Mucosa of rectum (tissue), 2 donors: ENCODE data around the gene IFIT3.
"Not testable (repeated sequence)": the region's sequence is repeated elsewhere in the genome, so short reads cannot be mapped to it uniquely, and the experiment has no call there.

ENCODE experiments used
- H3K27ac ChIP-seq, 2 donors: one replicate each; pipeline ENCODE4 v1.7.0; 2013; ENCODE audit warnings: inconsistent platforms in 2 of 2, low read depth in 2 of 2, low read length in 2 of 2
- H3K27me3 ChIP-seq, 2 donors: one replicate each; pipeline ENCODE4 v1.7.0; 2013; ENCODE audit warnings: low read length in 2 of 2; ENCODE audit not compliant: control insufficient read depth in 2 of 2, insufficient read depth in 2 of 2
- H3K36me3 ChIP-seq, 2 donors: one replicate each; pipeline ENCODE4 v1.7.0; 2013; ENCODE audit warnings: low read length in 2 of 2; ENCODE audit not compliant: control insufficient read depth in 2 of 2, insufficient read depth in 2 of 2
- H3K4me1 ChIP-seq, 2 donors: one replicate each; pipeline ENCODE4 v1.7.0; 2013; ENCODE audit warnings: low read length in 2 of 2, mild to moderate bottlenecking in 1 of 2; ENCODE audit not compliant: control insufficient read depth in 2 of 2, insufficient read depth in 2 of 2
- H3K4me3 ChIP-seq, 2 donors: one replicate each; pipeline ENCODE4 v1.7.0; 2013; ENCODE audit warnings: low read length in 2 of 2
- H3K9ac ChIP-seq, 2 donors: one replicate each; pipeline ENCODE4 v1.7.0; 2013; ENCODE audit warnings: low read length in 2 of 2, low read depth in 1 of 2, mild to moderate bottlenecking in 1 of 2
- H3K9me3 ChIP-seq, 2 donors: one replicate each; pipeline ENCODE4 v1.7.0; 2013; ENCODE audit warnings: low read length in 2 of 2; ENCODE audit not compliant: control insufficient read depth in 2 of 2
- donor health status: healthy.
- donor health status: Normal muscosa, but diverticular disease.

Gene IFIT3

GRCh38 chr10:89285303-89285702 is 42.5 kb upstream of the IFIT3 start:
- H3K27me3 ChIP-seq, H3K27ac ChIP-seq: not testable (repeated sequence)

DNA sequence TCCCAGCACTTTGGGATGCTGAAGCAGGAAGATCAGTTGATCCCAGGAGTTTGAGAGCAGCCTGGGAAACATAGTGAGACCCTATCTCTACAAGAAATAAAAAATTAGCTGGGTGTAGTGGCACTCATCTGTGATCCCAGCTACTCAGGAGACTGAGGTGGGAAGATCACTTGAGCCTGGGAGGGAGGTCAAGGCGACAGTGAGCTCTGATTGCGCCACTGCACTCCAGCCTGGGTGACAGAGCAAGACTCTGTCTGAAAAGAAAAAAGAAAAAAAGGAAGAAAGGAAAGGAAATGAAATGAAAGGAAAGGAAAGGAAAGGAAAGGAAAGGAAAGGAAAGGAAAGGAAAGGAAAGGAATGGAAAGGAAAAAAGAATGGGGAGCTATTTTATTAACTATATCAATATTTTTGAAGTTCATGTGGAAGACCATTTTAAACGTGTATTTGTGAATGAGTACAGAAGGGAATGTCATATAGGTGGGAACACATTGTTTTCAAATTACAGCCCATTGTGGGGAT is 33.0 kb upstream of the IFIT3 start:
- no peaks in the 10 kb centered on the region for H3K36me3 ChIP-seq
- H3K27ac ChIP-seq, result no peak overlapping the region
- no peak overlapping the region for H3K9ac ChIP-seq
- H3K4me3 ChIP-seq, result no peak overlapping the region
- H3K27me3 ChIP-seq, result no peaks in the 10 kb centered on the region
- no peaks in the 10 kb centered on the region for H3K9me3 ChIP-seq
- H3K4me1 ChIP-seq, result peaks cover 0 to 4% of the 10 kb centered on the region in 2 donors

More at GRCh38 chr10:89285303-89285702, 42.5 kb upstream of the IFIT3 start:
- not testable (repeated sequence) for H3K4me3 ChIP-seq, H3K9me3 ChIP-seq, H3K4me1 ChIP-seq, H3K9ac ChIP-seq, H3K36me3 ChIP-seq

DNA sequence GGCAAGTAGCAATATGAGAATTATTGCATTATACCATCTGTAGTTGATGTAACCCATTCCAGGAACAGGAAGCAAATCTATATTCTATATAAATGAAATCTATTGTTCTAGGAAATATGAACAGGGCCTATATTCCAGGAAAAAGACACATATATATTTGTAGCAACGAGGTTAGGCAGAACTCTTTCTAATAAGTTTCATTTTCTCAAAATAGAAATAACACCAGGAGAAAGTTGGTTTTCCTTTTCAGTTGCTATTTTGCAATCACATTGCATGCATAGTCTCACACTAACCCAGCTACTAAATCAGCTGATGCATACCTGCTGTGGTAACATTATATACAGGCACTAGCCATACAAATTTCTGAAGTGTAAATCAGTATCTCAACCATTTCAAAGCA is 32.2 kb upstream of the IFIT3 start:
- no peak overlapping the region for H3K4me3 ChIP-seq
- H3K9me3 ChIP-seq, result no peaks in the 10 kb centered on the region

GRCh38 chr10:89296220-89296648 is 31.6 kb upstream of the IFIT3 start:
- no peaks in the 10 kb centered on the region for H3K36me3 ChIP-seq
- H3K27me3 ChIP-seq, result no peaks in the 10 kb centered on the region
- H3K4me3 ChIP-seq, result no peak overlapping the region
- peaks cover 5 to 7% of the 10 kb centered on the region in 2 donors for H3K4me1 ChIP-seq
- H3K9ac ChIP-seq, result no peak overlapping the region
- H3K9me3 ChIP-seq, result no peaks in the 10 kb centered on the region
- H3K27ac ChIP-seq, result peak overlapping the region; percentile 18 to 47

More for the DNA sequence above, 32.2 kb upstream of the IFIT3 start:
- Histone ChIP-seq H3K36me3 (no peaks in the 10 kb centered on the region), H3K4me1 (peaks cover 0 to 4% of the 10 kb centered on the region in 2 donors), H3K27me3 (no peaks in the 10 kb centered on the region), H3K9ac (no peak overlapping the region), H3K27ac (peak overlapping the region in 1 of 2 donors; percentile 47)

DNA sequence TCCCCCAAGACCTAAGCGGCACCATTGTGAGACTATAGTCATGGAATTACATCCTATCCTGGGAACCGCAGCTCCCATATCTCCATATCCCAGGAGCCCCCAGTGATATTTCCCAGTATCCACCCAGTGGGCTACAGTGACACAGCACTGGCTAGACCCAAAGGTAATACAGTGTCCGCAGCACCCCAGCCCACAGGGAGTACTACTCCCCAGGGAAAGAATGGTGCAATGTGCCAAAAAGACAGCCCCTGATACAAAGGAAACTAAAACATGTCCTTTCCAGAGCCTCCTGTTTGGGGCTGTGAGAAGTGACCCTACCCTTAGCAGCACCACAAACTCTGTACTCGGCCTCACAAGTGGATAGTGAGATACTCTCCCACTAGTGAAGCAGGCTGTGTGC is 30.4 kb upstream of the IFIT3 start:
- H3K4me3 ChIP-seq, result no peak overlapping the region
- no peaks in the 10 kb centered on the region for H3K27me3 ChIP-seq
- no peaks in the 10 kb centered on the region for H3K9me3 ChIP-seq
- no peaks in the 10 kb centered on the region for H3K36me3 ChIP-seq
- H3K9ac ChIP-seq, result no peak overlapping the region
- no peak overlapping the region for H3K27ac ChIP-seq
- H3K4me1 ChIP-seq, result peaks cover 10 to 12% of the 10 kb centered on the region in 2 donors

GRCh38 chr10:89297791-89298190 is 30.0 kb upstream of the IFIT3 start:
- Histone ChIP-seq H3K27ac (no peak overlapping the region), H3K4me3 (no peak overlapping the region), H3K36me3 (no peaks in the 10 kb centered on the region), H3K4me1 (peaks cover 10 to 16% of the 10 kb centered on the region in 2 donors), H3K9me3 (no peaks in the 10 kb centered on the region), H3K27me3 (no peaks in the 10 kb centered on the region), H3K9ac (no peak overlapping the region)

DNA sequence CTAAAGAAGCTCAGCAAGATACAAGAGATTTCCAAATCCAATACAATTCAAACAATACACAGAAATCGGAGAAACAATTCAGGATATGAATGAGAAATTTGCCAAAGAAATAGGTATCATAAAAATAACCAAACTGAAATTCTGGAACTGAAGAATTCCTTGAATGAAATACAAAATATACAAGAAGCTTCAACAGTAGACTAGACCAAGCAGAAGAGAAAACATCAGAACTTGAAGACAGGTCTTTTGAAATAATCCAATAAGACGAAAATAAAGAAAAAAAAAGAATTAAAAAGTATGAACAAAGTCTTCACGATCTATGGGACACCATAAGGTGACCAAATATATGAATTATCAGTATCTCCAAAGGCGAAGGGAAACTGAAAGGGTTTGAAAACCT is 28.8 kb upstream of the IFIT3 start:
- no peaks in the 10 kb centered on the region for H3K9me3 ChIP-seq
- H3K4me3 ChIP-seq, result no peak overlapping the region
- peaks cover 13 to 16% of the 10 kb centered on the region in 2 donors for H3K4me1 ChIP-seq
- H3K36me3 ChIP-seq, result no peaks in the 10 kb centered on the region
- no peak overlapping the region for H3K27ac ChIP-seq
- H3K9ac ChIP-seq, result no peak overlapping the region
- no peaks in the 10 kb centered on the region for H3K27me3 ChIP-seq

- H3K9me3 ChIP-seq, result no peaks in the 10 kb centered on the region
- peak overlapping the region; percentile 87 to 96 for H3K4me3 ChIP-seq
- peak overlapping the region; percentile 86 to 87 for H3K27ac ChIP-seq
- H3K27me3 ChIP-seq, result no peaks in the 10 kb centered on the region
- H3K36me3 ChIP-seq, result peaks cover 0 to 5% of the 10 kb centered on the region in 2 donors
- peaks cover 10 to 18% of the 10 kb centered on the region in 2 donors for H3K4me1 ChIP-seq
- H3K9ac ChIP-seq, result peak overlapping the region; percentile 66 to 74
Measured at GRCh38 chr10:89301232-89301631, 26.6 kb upstream of the IFIT3 start.

GRCh38 chr10:89301721-89302445 is 25.9 kb upstream of the IFIT3 start, which contains the start of gene IFIT2:
Gene IFIT2 (plus strand): TSS chr10:89302046. CDS start chr10:89302124, 78 bp downstream.
- Histone ChIP-seq H3K4me1 (peaks cover 10 to 18% of the 10 kb centered on the region in 2 donors), H3K27me3 (no peaks in the 10 kb centered on the region), H3K27ac (peak within 1 kb of the TSS; percentile 86 to 87), H3K36me3 (peaks cover 6% of the 10 kb centered on the region in 2 donors), H3K4me3 (peak within 1 kb of the TSS; percentile 87 to 96), H3K9me3 (no peaks in the 10 kb centered on the region), H3K9ac (peak within 1 kb of the TSS; percentile 66 to 74)

- H3K4me1 ChIP-seq, result peaks cover 10 to 18% of the 10 kb centered on the region in 2 donors
- H3K36me3 ChIP-seq, result peaks cover 6 to 7% of the 10 kb centered on the region in 2 donors
- no peaks in the 10 kb centered on the region for H3K9me3 ChIP-seq
- H3K27ac ChIP-seq, result peak overlapping the region; percentile 86 to 87
- H3K27me3 ChIP-seq, result no peaks in the 10 kb centered on the region
- H3K9ac ChIP-seq, result peak overlapping the region in 1 of 2 donors; percentile 66
- H3K4me3 ChIP-seq, result peak overlapping the region; percentile 87 to 96
Measured at GRCh38 chr10:89302625-89303024, 25.2 kb upstream of the IFIT3 start.
